Measurements from ENCODE around the gene WFDC10B. TPM values are rescaled to one million over a fixed set of nuclear protein-coding genes. Genes with fewer than 3 reads are reported as not detected.

WFDC10B gene
- total and polyA plus RNA-seq, 11 donors = not detected

GRCh38 chr20:45742596-45742995, 37.8 kb upstream of the WFDC10B start:
- WGBS, 4 donors = 84 to 90% (median 85%) methylated on average over 4 of the region's 4 CpGs
- no peaks in the 10 kb centered on the region for H3K9me3 ChIP-seq
- no peak overlapping the region for H3K4me3 ChIP-seq
- H3K4me1 ChIP-seq = no peaks in the 10 kb centered on the region
- DNase-seq (no peak), ATAC-seq (no peak)
- intact Hi-C loops (cut with DNase I) = no loop called here
- H3K36me3 ChIP-seq = no peaks in the 10 kb centered on the region
- TF ChIP-seq POLR2A (IDR thresholded peaks at IDR 0.05) (no peak), CTCF (IDR thresholded peaks at IDR 0.05) (no peak)
- no peak overlapping the region for H3K27ac ChIP-seq
- H3K27me3 ChIP-seq = no peaks in the 10 kb centered on the region

GRCh38 chr20:45735988-45736387, 31.2 kb upstream of the WFDC10B start:
- Histone ChIP-seq H3K4me1 (no peaks in the 10 kb centered on the region), H3K36me3 (no peaks in the 10 kb centered on the region), H3K4me3 (no peak overlapping the region), H3K9me3 (peaks cover 0 to 22% (median 18%) of the 10 kb centered on the region in 12 donors), H3K27me3 (peaks cover 0 to 4% (median 0%) of the 10 kb centered on the region in 9 donors), H3K27ac (no peak overlapping the region)
- ATAC-seq (no peak), DNase-seq (no peak)
- intact Hi-C loops (cut with DNase I) = no loop called here
- 88 to 98% (median 94%) methylated on average over 5 to 23 of the region's 23 CpGs for WGBS, 4 donors
- no peak for TF ChIP-seq POLR2A (IDR thresholded peaks at IDR 0.05)
- no peak for TF ChIP-seq CTCF (IDR thresholded peaks at IDR 0.05)

- Histone ChIP-seq H3K4me1 (no peaks in the 10 kb centered on the region), H3K27me3 (peaks cover 0 to 4% (median 0%) of the 10 kb centered on the region in 9 donors), H3K27ac (no peak overlapping the region), H3K9me3 (peaks cover 0 to 24% (median 18%) of the 10 kb centered on the region in 12 donors), H3K4me3 (no peak overlapping the region), H3K36me3 (no peaks in the 10 kb centered on the region)
- no peak for TF ChIP-seq CTCF (IDR thresholded peaks at IDR 0.05)
- no peak for TF ChIP-seq POLR2A (IDR thresholded peaks at IDR 0.05)
- no peak for DNase-seq
- WGBS, 4 donors = 71 to 85% (median 82%) methylated on average over 6 to 8 of the region's 8 CpGs
- no peak for ATAC-seq
- intact Hi-C loops (cut with DNase I) = no loop called here
Observed at GRCh38 chr20:45735552-45735951, 30.7 kb upstream of the WFDC10B start.

GRCh38 chr20:45732199-45732598, 27.4 kb upstream of the WFDC10B start:
- no peaks in the 10 kb centered on the region for H3K4me1 ChIP-seq
- peaks cover 0 to 4% (median 0%) of the 10 kb centered on the region in 9 donors for H3K27me3 ChIP-seq
- intact Hi-C loops (cut with DNase I) = no loop called here
- H3K36me3 ChIP-seq = no peaks in the 10 kb centered on the region
- TF ChIP-seq CTCF (IDR thresholded peaks at IDR 0.05) (no peak), POLR2A (IDR thresholded peaks at IDR 0.05) (no peak)
- H3K4me3 ChIP-seq = no peak overlapping the region
- no peak for ATAC-seq
- H3K9me3 ChIP-seq = peaks cover 0 to 31% (median 18%) of the 10 kb centered on the region in 12 donors
- no peak for DNase-seq
- H3K27ac ChIP-seq = no peak overlapping the region

All from heart left ventricle (tissue), 16 donors.